HG03025 (cell line): ENCODE results near the gene GABBR1.

Experiments
- ATAC-seq: cut with Tn5 transposase; IDR thresholded peaks from one replicate; pipeline ENCODE4 v1.9.1; 2021; ENCODE audit warnings: mild to moderate bottlenecking, moderate library complexity; ENCODE audit not compliant: unreplicated experiment, low FRiP score

GABBR1 gene

DNA sequence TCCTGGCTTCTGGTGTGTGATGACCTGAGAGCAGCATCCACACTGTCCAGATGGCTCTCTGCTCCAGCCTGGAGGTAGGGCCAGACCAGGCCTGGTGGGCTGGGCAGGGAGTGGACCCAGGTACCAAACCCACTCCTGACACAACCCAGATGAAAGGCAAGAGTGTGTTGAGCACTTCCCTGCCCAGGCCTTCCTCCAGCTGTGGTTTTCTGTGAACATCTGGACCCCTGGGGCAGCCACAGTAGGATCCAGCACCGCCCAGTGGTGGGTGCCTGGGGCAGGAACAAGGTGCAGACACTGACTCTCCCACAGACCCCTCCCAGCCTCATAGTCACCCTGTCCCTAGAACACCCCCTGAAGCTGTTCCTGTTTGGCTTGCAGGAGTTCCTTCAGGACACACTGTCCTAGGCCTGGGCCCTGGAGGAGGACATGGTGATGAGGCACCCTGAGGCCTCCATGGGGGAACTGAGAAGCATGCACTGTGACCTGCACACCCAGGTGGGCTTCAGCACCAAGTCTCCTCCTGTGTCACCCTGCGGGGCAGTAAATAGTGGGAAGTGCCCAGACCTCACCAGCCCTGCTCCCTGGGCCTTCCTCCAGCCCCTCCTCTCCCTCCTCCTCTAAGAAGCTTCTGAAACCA, 102.2 kb downstream of the GABBR1 start:
- ATAC-seq = no peak

DNA sequence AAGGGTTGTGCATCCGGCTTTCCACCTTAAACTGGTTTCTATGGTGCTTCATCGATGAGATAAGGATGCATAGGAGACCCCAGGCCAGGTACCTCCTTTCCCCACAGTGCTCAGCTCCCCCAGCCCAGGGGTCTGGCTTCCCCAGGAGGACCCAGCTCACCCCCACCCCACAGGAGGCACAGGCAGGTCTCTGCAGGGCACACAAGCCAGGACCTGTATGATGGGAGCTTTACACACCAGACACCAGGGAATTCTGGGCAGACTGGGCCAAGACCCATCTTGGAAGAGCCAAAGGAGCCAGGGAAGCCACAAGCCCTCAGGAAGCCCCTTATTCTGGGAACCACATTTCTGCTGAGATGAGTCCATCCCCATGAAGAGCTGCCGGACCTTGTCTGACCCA, 103.0 kb downstream of the GABBR1 start:
- ATAC-seq = no peak

DNA sequence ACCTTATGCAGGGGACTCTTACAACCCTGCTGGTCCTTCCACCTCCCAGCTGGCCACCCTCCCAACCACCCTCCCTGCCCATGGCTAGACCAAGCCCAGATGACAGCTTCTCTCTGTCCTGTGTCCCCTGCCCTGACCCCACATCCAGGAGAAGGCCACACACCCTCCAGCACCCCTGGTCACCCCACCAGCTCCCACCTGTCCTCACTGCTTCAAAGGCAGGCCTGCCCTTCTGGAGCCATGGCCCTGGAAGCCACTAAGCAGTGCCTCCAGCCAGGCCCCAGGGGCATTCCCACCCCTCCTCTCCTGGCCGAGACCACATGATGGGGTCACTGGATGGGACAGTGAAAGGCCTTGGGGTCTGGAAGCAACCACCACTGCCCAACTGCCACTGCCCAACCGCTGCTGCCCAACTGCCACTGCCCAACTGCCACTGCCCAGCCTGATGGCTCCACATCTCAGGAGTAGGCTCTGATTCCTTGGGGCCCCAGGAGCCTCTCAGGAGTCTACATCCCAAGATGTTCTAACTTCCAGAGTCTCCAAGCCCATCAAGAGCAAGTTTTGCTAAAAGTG, 103.9 kb downstream of the GABBR1 start:
- no peak for ATAC-seq

DNA sequence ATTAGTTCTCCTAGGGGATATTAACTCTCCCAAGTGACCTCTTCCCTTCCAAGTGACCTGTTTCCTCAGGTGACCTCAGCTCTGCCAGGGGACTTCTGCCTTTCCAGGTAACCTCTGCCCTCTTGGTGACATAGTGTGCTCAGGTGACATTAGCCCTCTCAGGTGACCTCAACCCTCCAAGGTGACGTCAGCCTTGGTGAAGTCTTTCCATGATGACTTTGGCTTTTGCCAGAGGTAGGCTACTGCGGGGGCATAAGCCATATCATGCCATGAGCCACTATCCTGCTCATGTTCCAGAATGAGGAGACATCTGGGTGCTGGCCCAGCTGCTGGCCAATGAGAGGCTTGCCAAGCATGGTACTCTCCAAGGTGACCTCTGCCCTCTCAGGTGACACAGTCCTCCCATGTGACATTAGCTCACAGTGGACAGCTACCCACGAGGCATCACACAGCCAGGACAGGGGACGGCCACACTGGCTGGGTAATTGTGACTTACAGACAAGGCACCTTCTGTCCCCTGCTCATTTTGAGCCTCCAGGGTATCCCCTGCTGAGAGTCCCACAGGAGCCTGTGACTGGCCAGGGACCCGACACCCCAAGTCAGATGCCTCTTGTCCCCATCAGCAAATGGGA, 104.6 kb downstream of the GABBR1 start:
- ATAC-seq = no peak

DNA sequence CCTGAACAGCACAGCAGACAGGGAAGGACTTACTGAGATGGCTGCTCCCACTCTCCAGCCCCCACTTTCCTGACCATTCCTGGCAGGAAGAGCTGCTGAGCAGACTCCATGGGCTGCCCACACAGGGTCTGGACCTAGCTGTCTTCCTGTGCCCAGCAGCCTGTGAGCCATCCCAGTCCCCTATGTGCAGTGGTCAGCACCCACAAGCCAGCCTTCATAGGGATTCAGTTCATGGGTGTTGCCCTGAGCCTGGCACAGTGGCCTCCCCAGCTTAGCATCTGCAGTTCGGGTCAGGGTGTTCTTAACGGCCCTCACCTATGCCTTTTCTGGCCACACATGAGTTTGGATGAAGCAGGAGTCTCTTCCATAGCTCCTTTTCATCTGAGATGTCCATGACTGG, 105.4 kb downstream of the GABBR1 start:
- ATAC-seq = no peak

DNA sequence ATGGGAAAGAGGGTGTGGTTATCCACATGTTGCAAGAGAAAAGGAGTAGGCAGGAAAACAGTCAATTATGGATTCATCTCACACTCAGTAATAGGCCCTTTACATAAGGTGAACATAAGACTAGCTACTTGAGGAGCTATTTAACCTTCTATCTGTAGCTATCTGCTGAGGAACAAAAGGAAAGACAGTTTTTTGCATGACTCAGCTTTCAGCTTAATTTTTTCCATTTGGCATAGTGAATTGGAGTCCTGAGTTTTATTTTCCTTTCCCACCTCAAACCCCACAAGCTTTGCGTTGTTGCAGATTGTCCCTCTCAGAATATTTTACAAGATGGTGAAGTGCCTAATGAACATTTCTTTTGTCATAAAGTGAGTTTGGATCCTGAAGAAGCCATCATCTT, 105.9 kb downstream of the GABBR1 start:
- no peak for ATAC-seq

DNA sequence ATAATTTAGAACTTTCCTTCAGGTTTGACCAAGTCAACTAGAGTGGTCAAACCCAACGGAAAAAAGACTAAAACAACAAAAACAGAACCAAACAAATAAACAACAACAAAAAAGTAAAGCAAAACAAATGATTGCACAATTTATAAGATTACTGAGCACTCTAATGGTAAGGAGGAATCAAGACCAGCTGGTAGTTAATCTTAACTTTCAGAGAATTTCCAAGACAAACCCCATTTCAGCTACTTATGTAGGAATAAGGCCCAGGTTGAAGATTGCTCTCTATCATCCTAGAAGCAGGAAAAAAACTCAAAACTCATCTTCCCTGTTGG, 107.7 kb downstream of the GABBR1 start:
- ATAC-seq = no peak

DNA sequence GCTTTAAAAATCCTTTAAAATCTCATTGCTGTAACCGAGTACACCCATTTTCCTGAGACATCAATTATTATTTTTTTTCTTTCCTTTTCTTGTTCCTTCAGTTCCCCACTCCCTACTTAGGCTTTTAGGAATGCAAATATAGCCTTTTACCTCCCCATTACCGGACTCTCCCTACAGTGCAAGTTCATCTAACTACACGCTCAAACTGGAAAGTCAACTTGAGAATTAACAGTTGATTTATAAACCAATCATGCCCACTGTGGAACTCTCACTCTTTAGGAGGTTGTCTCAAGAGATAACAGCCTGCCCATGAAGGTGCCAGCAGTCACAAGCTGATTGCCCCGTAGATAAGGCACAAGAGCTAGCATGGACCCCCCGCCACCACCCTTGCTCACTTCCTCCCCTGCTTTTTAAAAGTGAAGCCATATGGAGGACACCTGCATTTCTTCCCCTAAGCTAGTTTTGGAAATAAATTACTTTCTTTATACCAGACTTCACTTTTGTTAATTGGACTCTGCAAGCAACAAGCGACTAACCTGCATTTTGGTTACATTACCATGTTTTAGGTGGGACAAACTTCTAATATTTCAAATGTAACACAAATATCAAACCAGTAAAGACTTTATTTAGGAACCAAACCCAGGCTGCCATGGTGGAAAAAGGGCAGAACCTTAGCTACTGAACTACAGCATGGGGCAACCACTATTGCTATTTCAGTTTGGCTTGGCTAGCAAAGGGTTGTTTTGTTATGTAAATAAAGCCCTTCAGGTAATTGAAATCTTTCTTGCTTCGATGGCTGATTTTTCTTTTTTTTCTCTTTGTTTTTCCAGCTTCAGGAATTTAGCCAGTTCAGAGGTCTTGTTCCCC, 108.3 kb downstream of the GABBR1 start:
- ATAC-seq = no peak

DNA sequence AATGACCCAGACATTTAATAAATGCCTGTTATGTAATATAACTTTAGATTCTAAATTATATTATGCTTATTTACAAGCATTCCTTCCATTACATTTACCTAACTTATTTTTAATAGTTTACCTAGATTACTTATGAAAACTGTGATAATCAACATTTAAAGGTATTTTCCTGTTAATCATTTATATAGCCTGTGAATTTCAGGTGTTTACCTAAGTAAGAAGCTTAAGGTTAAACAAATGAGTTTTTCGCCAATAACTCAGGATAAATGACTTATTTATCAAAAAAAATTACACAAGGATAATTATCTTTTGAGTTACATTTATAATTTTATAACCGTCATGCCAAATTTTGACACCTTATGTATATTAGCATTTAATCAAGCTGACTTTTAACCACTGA, 108.9 kb downstream of the GABBR1 start:
- ATAC-seq = no peak

DNA sequence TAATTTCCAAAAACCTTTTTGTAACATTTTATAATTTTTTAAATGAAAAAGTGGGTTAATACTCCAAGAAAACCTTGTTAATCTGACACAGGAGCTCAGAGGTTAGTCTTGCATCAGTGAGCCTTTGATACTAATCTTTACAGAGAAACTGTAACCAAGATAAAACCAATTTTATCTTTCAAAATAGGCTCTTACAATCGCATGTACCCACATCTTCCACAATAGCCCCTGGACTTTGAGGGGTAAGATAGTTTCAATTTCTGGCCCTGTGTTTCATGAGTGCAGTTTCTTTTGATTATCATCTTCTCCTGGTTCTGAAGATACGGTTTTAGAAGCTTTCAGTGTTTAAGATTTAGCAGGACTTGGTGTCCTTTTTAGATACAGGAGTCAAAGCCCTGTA, 110.8 kb downstream of the GABBR1 start:
- ATAC-seq = no peak

DNA sequence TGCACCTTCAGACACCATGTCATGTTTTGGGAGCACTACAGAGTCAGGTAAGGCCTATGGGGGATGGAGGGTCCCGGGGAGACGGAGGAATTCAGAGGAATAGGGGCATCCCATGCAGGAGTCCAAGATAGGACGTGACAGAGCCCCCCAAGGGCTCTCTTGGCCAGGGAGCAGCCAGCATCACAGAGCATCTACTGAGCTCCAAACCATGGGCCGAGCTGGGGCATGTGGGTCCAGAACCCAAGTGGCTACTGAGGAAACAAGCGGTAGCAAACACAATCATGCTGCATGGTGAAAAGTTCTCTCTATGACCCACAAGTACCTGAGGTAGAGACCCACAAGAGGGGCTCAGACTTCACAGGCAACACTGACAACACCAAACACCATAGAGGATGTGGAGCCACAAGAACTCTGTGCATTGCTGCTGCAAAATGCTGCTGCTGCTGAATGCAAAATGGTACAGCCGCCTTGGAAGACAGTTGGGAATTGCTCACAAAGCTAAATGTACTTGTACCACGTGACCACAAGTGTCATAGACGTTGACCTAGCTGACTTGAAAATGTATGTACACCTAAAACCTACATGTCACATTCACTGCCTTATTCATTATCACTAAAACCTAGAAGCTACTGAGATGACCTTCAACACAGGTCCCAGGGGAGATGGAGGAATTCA, 111.8 kb downstream of the GABBR1 start:
- ATAC-seq = no peak

DNA sequence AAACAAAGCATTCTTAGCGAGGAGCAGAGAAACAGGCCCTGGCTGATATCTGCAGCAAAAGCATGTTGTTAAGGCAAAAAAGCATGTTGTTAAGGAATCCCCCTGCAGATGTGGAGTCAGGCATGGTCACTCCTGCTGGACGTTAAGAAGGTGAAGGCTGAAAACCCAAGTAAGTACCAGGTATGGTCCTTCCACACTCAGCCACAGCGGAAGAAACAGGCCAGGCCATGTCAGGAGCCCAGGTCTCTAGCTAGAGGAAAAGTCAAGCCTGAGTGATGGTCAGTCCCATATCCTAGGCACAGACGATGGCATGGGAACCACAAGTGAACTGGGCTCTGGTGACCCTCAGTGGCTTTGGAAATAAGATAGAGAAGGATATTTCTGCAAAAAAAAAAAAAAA, 112.8 kb downstream of the GABBR1 start:
- no peak for ATAC-seq

DNA sequence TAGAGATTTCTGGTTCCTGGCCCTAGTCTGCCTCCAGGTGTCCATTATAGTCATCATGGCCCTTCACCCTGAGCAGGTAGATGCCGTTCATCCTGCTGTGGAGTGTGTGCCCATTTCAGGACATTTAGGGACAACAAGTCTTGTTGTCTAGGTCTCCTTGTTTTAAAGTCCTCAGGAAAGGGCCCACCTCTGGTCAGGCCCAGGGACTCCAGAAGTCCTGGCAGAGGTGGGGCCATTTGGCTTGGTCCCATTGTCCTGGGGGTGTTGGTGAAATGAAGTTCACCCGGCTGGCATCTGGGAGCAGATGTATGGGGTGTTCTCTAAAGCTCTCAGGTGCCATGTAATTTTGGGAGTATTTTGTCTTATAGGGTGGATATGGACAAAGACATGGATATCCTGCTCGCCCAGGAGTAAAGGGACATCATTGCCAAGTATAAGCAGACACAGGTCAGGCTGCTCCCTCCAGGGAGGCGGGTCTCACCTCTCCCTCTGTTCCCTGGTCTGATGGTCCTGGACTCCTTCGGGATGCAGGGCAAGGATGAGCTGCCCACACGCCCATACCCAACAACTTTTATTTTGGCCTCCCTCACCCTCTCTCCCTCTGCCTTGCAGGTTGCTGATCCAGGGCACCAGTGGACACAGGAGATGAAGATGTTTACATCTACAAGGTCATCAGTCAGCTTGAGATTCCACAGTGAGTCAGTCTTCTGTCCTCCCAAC, 113.5 kb downstream of the GABBR1 start:
- no peak for ATAC-seq

DNA sequence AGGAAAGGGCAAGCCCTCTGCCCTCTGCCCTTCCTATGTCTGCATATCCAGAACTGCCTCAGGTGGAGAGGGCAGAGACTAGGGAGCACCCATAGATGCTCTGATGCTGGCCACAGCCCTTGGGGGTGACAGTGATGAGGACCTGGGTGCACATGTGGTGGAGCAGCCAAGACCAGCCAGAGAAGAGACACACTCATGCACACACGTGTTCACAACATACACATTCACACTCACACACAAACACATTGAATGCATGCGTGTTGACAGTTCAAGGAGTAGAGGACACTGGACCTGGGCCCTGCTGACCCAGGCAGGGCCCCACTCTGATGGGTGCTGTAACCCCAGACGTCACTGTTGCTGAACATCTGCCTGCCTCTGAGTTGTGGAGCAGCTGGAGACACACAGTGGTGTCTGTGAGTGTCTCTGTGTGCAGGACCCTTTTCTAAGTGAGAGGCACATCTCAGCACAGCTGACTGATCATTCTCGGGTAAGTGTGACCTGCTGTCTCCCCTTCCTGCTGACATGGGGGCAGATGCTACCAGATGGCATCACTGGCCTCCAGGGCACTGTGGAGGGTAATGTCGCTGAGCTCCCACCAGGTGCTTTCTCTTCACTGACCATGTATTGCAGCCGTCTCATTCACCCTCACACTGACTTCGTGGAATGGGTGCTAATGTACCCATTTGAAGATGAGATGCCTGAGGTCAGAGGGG, 115.1 kb downstream of the GABBR1 start:
- no peak for ATAC-seq

DNA sequence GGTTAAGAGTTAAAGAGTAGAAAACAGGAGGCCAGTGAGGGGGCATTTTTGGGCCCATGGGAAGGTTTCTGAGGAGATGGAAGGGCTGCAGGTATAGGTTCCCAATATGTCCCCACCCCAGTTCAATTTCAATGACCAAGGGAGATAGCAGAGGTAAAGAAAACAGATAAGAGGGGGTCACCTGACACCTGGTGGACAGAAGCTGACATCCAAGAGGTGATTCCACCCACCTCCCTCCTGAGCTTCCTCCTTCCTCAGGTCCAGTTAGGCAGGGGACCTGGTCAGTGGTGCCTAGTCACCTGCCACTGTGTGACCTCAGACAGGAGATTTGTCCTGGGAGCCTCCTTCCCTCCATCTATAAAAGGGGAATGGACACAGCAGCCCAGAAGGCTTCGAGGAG, 115.7 kb downstream of the GABBR1 start:
- no peak for ATAC-seq

DNA sequence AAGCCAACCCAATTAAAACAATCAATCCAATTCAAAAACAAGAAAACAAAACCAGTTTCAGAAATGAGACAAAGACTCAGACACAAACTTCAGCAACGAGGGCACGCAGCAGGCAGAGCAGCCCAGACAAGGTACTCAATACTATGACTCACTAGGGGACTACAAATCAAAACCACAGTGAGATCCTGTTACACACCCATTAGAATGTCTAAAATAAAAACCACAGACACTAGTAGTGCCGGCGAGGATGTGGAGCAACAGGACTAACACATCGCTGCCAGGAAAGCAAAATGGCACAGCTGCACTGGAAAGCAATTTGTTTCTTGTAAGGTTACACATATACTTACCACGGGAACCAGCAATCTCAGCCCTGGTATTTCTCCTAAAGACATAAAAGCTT, 116.9 kb downstream of the GABBR1 start:
- no peak for ATAC-seq

DNA sequence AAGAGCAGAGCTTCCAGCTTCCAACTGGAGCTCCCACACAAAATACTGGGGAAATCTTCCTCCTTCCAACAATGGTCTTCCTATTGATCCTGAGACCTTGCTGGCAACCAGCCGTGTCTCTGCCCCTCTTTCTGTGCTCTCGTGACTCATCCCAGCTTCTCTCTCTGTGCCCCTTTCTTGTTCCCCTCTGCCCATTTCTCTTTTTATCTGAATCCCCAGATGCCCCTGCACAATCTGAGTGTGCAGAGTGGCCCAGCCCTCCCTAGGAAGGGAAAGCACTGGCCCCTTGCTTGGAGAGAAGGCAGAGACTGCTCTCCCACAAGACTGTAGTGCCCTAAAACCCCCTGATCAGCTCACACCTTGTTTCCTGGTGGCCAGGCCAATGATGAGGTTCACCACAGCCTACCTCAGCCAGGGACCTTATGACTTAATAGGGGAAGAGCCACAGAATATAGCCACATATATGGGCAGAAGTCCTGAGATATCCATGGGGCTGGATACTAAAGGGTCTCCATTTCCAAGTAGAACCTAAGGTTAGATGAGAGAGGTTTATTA, 122.2 kb downstream of the GABBR1 start:
- ATAC-seq = no peak

DNA sequence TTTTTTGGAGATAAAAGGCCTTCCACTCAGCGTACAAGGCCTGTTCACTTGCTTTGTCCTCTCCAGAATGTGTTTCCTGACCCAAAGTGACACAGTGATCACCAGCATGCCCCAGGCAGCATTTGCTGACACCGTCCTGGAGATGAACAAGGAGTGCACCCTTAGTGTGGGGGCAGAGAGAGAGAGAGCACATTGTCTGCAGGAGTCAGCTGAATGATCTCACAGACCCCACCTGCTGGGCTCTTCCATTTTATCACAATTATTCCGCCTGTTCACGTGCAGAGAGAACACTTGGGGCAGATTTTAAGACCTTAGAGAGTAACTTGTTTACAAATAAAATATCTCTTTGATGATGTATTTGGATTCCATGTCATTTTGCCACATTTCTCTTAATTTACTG, 122.8 kb downstream of the GABBR1 start:
- ATAC-seq = no peak
